Prostate gland (tissue), 2 donors: ENCODE measurements around the gene OSBPL7.

Source experiments
- CTCF ChIP-seq, 4 experiments: fragments of 200-600 bp in 2 of 4; fragments of 450-650 bp in 2 of 4; sonication (generic) in 2 of 4; IDR thresholded peaks; 1 replicate in 3 of 4; 2 replicates in 1 of 4; pipeline ENCODE4 v1.5.1; 2016 to 2019; ENCODE audit warnings: antibody characterized with exemption in 4 of 4, mild to moderate bottlenecking in 2 of 4, moderate library complexity in 2 of 4
- POLR2A ChIP-seq: fragments of 450-650 bp; IDR thresholded peaks from one replicate; pipeline ENCODE4 v1.6.1; 2016; ENCODE audit warnings: antibody characterized with exemption, mild to moderate bottlenecking
- POLR2AphosphoS5 ChIP-seq: sonication (generic); formaldehyde crosslinking; IDR thresholded peaks from one replicate; pipeline ENCODE4 v1.6.1; 2017; ENCODE audit warnings: antibody characterized with exemption

GRCh38 chr17:47856830-47857229 is 35.2 kb upstream of the OSBPL7 start:
- TF ChIP-seq CTCF (IDR thresholded peaks at IDR 0.05) (no peak), POLR2AphosphoS5 (no peak), POLR2A (no peak)
